H9 (cell line): ENCODE data around the gene TENM4. TPM values are rescaled to one million over a fixed set of nuclear protein-coding genes. Genes with fewer than 3 reads are reported as not detected.
A peak's percentile ranks its signal among the peaks of the same experiment; 100 is the strongest.

ENCODE experiments used
- DNase-seq: peaks from one replicate; pipeline ENCODE4 v3.0.0-alpha.2; 2017
- H2AFZ ChIP-seq: one replicate; pipeline ENCODE4 v1.6.1; 2013; ENCODE audit warnings: mild to moderate bottlenecking, low read length, control low read depth, moderate library complexity
- H2AK5ac ChIP-seq: 2 replicates; pipeline ENCODE4 v1.6.1; 2013; ENCODE audit warnings: low read length, control low read depth, mixed read lengths; ENCODE audit not compliant: insufficient read length
- H2BK120ac ChIP-seq: one replicate; pipeline ENCODE4 v1.6.1; 2013; ENCODE audit warnings: low read depth, mild to moderate bottlenecking, low read length, control low read depth, inconsistent platforms; ENCODE audit not compliant: poor library complexity, severe bottlenecking
- H2BK12ac ChIP-seq: 2 replicates; pipeline ENCODE4 v1.6.1; 2013; ENCODE audit warnings: low read length, control low read depth, mixed read lengths, low read depth; ENCODE audit not compliant: insufficient read length
- H2BK15ac ChIP-seq: 2 replicates; pipeline ENCODE4 v1.6.1; 2013; ENCODE audit warnings: low read depth, low read length, control low read depth
- H2BK20ac ChIP-seq: one replicate; pipeline ENCODE4 v1.6.1; 2013; ENCODE audit warnings: low read depth, mild to moderate bottlenecking, low read length, control low read depth, inconsistent platforms; ENCODE audit not compliant: poor library complexity, severe bottlenecking
- H2BK5ac ChIP-seq: 2 replicates; pipeline ENCODE4 v1.6.1; 2013; ENCODE audit warnings: low read length, control low read depth, mixed read lengths; ENCODE audit not compliant: insufficient read length
- H3K14ac ChIP-seq: 2 replicates; pipeline ENCODE4 v1.6.1; 2013; ENCODE audit warnings: low read length, control low read depth; ENCODE audit not compliant: insufficient read depth
- H3K18ac ChIP-seq: 2 replicates; pipeline ENCODE4 v1.6.1; 2013; ENCODE audit warnings: low read depth, mild to moderate bottlenecking, mixed read lengths, low read length, control low read depth; ENCODE audit not compliant: insufficient read length
- H3K23ac ChIP-seq: 2 replicates; pipeline ENCODE4 v1.6.1; 2013; ENCODE audit warnings: low read length, control low read depth, mixed read lengths, low read depth; ENCODE audit not compliant: insufficient read length
- H3K23me2 ChIP-seq: 2 replicates; pipeline ENCODE4 v1.6.1; 2013; ENCODE audit warnings: low read depth, mild to moderate bottlenecking, mixed read lengths, low read length, control low read depth; ENCODE audit not compliant: insufficient read length, poor library complexity, severe bottlenecking
- H3K27ac ChIP-seq: 2 replicates; pipeline ENCODE4 v1.5.1; 2013; ENCODE audit warnings: low read length, control low read depth, mixed read lengths, low read depth; ENCODE audit not compliant: insufficient read length
- H3K27me3 ChIP-seq: 2 replicates; pipeline ENCODE4 v1.6.1; 2013; ENCODE audit warnings: low read length, control low read depth, inconsistent platforms; ENCODE audit not compliant: insufficient read depth
- H3K4ac ChIP-seq: 2 replicates; pipeline ENCODE4 v1.6.1; 2013; ENCODE audit warnings: low read depth, mild to moderate bottlenecking, control low read depth, inconsistent platforms, low read length, moderate library complexity
- H3K4me1 ChIP-seq: 2 replicates; pipeline ENCODE4 v1.6.1; 2013; ENCODE audit warnings: low read length, control low read depth, inconsistent platforms; ENCODE audit not compliant: insufficient read depth
- H3K4me2 ChIP-seq: 2 replicates; pipeline ENCODE4 v1.6.1; 2013; ENCODE audit warnings: low read length, control low read depth, mixed read lengths; ENCODE audit not compliant: insufficient read length, insufficient read depth
- H3K56ac ChIP-seq: 2 replicates; pipeline ENCODE4 v1.6.1; 2013; ENCODE audit warnings: low read depth, mild to moderate bottlenecking, mixed read lengths, low read length, control low read depth; ENCODE audit not compliant: insufficient read length
- H3K79me1 ChIP-seq: 2 replicates; pipeline ENCODE4 v1.6.1; 2013; ENCODE audit warnings: low read depth, mild to moderate bottlenecking, moderate library complexity, low read length, control low read depth, inconsistent platforms; ENCODE audit not compliant: insufficient read depth, poor library complexity, severe bottlenecking
- H3K79me2 ChIP-seq: 2 replicates; pipeline ENCODE4 v1.6.1; 2013; ENCODE audit warnings: low read length, control low read depth, inconsistent platforms; ENCODE audit not compliant: insufficient read depth
- H3K9ac ChIP-seq: 2 replicates; pipeline ENCODE4 v1.6.1; 2013; ENCODE audit warnings: low read length, control low read depth, mixed read lengths; ENCODE audit not compliant: insufficient read length; ENCODE audit errors: extremely low read depth
- H3K9me3 ChIP-seq: one replicate; pipeline ENCODE4 v1.6.1; 2013; ENCODE audit warnings: low read depth, low read length, inconsistent platforms; ENCODE audit not compliant: control insufficient read depth
- H3T11ph ChIP-seq: one replicate; pipeline ENCODE4 v1.6.1; 2013; ENCODE audit warnings: mild to moderate bottlenecking, low read length, control low read depth, inconsistent platforms
- H4K20me1 ChIP-seq: one replicate; pipeline ENCODE4 v1.6.1; 2013; ENCODE audit not compliant: control insufficient read depth, insufficient read length, insufficient read depth
- H4K5ac ChIP-seq: 2 replicates; pipeline ENCODE4 v1.6.1; 2013; ENCODE audit warnings: low read depth, mild to moderate bottlenecking, mixed read lengths, low read length, control low read depth; ENCODE audit not compliant: insufficient read length
- H4K8ac ChIP-seq: replicated peaks from 2 replicates; pipeline ENCODE4 v1.6.1; 2013; ENCODE audit warnings: low read length, control low read depth, mixed read lengths, low read depth; ENCODE audit not compliant: insufficient read length
- H4K91ac ChIP-seq: 2 replicates; pipeline ENCODE4 v1.6.1; 2013; ENCODE audit warnings: low read depth, mild to moderate bottlenecking, moderate library complexity, mixed read lengths, low read length, control low read depth; ENCODE audit not compliant: insufficient read length
- H3K27ac Mint-ChIP-seq, 3 experiments: 2 replicates in 2 of 3; 3 replicates in 1 of 3; pipeline ENCODE4 v1.8.0; 2020 to 2021; ENCODE audit warnings: mixed read lengths in 3 of 3, mild to moderate bottlenecking in 1 of 3, moderate library complexity in 1 of 3
- H3K27me3 Mint-ChIP-seq: 2 replicates; pipeline ENCODE4 v1.8.0; 2021; ENCODE audit warnings: low read depth, mild to moderate bottlenecking, moderate library complexity, mixed read lengths
- H3K36me3 Mint-ChIP-seq, 3 experiments: 2 replicates in 2 of 3; 3 replicates in 1 of 3; pipeline ENCODE4 v1.8.0; 2020 to 2021; ENCODE audit warnings: low read depth in 3 of 3, mixed read lengths in 3 of 3; ENCODE audit not compliant: insufficient read depth in 1 of 3
- H3K4me1 Mint-ChIP-seq, 2 experiments: 2 replicates each; pipeline ENCODE4 v1.8.0; 2020; ENCODE audit warnings: mixed read lengths in 2 of 2
- H3K4me3 Mint-ChIP-seq, 2 experiments: 2 replicates in 1 of 2; 3 replicates in 1 of 2; pipeline ENCODE4 v1.8.0; 2020 to 2021; ENCODE audit warnings: mild to moderate bottlenecking in 2 of 2, mixed read lengths in 2 of 2, moderate library complexity in 1 of 2
- H3K9me3 Mint-ChIP-seq, 2 experiments: 2 replicates in 1 of 2; 3 replicates in 1 of 2; pipeline ENCODE4 v1.8.0; 2020; ENCODE audit warnings: mild to moderate bottlenecking in 2 of 2, mixed read lengths in 2 of 2, moderate library complexity in 1 of 2
- WGBS: extraction: QIAGEN DNeasy Blood & Tissue Kit; methylation state at CpG from one replicate; pipeline ENCODE4 v1.1.7; 2013; ENCODE audit warnings: missing lambda C conversion rate, low lambda C conversion rate, mixed read lengths; ENCODE audit not compliant: insufficient read length; ENCODE audit errors: extremely low coverage; 5-methylcytosine and 5-hydroxymethylcytosine counted together
- total RNA-seq: library from RNA; stranded (reverse); gene quantifications from 2 replicates; pipeline ENCODE4 v1.2.1, GENCODE V29; 2021
- TF ChIP-seq, protein P1 (sequence below): fragments of 200-600 bp; sonication (generic); conservative IDR thresholded peaks from 3 replicates; pipeline ENCODE4 v1.8.0; 2021; ENCODE audit warnings: antibody characterized with exemption, mild to moderate bottlenecking

The TENM4 gene
- total RNA-seq, 1 experiment from 2014 or later, result 4.6 TPM

DNA sequence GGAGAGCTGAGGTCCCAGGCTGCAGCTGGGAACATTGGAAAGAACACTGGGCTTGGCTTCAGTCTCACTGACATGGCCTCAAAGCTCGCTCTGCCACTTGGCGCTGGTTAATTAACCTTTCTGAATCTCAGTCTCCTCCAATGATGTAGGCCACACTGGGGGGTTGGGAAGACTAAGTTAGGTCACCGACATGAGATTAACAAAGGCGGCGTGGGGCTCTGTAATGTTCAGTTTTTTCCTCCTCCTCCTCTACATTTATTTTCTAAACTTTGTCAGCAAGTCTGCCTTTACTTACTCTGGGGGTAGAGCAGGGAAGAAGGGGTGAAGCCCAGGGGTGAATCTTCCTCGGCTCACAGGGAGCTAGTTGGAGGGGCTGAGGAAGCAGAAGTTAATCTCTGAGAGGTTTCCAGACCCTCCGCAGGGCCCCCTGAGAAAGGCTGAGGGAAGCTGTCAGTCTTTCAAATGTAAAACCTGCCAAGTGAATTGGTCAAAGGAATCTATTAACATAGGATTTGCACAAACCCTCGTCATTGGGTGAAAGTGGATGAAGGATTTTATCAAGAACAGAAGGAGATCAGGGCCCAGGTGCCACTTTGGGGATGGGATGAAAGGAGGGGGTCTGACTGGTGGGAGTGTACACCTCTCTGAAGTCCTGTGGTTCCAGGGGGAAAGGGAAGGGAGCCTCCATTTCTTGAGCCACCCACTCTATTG is 32.1 kb upstream of the TENM4 start:
- H2BK20ac ChIP-seq, result no peak overlapping the region
- peaks cover 63 to 66% of the 10 kb centered on the region in 2 experiments for H3K4me1 Mint-ChIP-seq
- peak overlapping the region; percentile 23 for H3K27ac ChIP-seq
- no peak overlapping the region for H4K5ac ChIP-seq
- H3K4me1 ChIP-seq, result peaks cover 23% of the 10 kb centered on the region
- H3K14ac ChIP-seq, result no peak overlapping the region
- peak overlapping the region; percentile 41 for H3K4me2 ChIP-seq
- H3T11ph ChIP-seq, result no peak overlapping the region
- no peak overlapping the region for H3K9ac ChIP-seq
- peaks cover 3% of the 10 kb centered on the region for H3K27me3 Mint-ChIP-seq
- H3K23me2 ChIP-seq, result no peaks in the 10 kb centered on the region
- H3K79me1 ChIP-seq, result no peaks in the 10 kb centered on the region
- H3K18ac ChIP-seq, result peak overlapping the region; percentile 32
- H3K27ac Mint-ChIP-seq, result peak overlapping the region; percentile 97 to 99 (median 99)
- no peak overlapping the region for H4K8ac ChIP-seq
- no peak overlapping the region for H2BK15ac ChIP-seq
- H3K56ac ChIP-seq, result no peak overlapping the region
- no peak overlapping the region for H2AK5ac ChIP-seq
- WGBS, result no CpG with 5 or more reads among the region's 8 CpGs
- H4K20me1 ChIP-seq, result no peaks in the 10 kb centered on the region
- no peak overlapping the region for H4K91ac ChIP-seq
- H3K9me3 Mint-ChIP-seq, result peaks cover 14 to 24% of the 10 kb centered on the region in 2 experiments
- H2BK12ac ChIP-seq, result no peak overlapping the region
- peaks cover 10% of the 10 kb centered on the region for H3K9me3 ChIP-seq
- H3K79me2 ChIP-seq, result no peaks in the 10 kb centered on the region
- H3K27me3 ChIP-seq, result no peaks in the 10 kb centered on the region
- H2BK5ac ChIP-seq, result no peak overlapping the region
- H3K36me3 Mint-ChIP-seq, result peaks cover 5 to 25% (median 10%) of the 10 kb centered on the region in 3 experiments
- H2AFZ ChIP-seq, result no peak overlapping the region
- TF ChIP-seq, protein P1, sequence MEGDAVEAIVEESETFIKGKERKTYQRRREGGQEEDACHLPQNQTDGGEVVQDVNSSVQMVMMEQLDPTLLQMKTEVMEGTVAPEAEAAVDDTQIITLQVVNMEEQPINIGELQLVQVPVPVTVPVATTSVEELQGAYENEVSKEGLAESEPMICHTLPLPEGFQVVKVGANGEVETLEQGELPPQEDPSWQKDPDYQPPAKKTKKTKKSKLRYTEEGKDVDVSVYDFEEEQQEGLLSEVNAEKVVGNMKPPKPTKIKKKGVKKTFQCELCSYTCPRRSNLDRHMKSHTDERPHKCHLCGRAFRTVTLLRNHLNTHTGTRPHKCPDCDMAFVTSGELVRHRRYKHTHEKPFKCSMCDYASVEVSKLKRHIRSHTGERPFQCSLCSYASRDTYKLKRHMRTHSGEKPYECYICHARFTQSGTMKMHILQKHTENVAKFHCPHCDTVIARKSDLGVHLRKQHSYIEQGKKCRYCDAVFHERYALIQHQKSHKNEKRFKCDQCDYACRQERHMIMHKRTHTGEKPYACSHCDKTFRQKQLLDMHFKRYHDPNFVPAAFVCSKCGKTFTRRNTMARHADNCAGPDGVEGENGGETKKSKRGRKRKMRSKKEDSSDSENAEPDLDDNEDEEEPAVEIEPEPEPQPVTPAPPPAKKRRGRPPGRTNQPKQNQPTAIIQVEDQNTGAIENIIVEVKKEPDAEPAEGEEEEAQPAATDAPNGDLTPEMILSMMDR, result no peak
- peak; percentile 79 for DNase-seq
- H3K23ac ChIP-seq, result no peak overlapping the region
- H3K4me3 Mint-ChIP-seq, result peak overlapping the region; percentile 56 to 69
- no peak overlapping the region for H2BK120ac ChIP-seq
- no peak overlapping the region for H3K4ac ChIP-seq
